ENCODE data around the gene TRPM4. TPM values are rescaled to one million over a fixed set of nuclear protein-coding genes. Genes with fewer than 3 reads are reported as not detected.

TRPM4 gene
- total RNA-seq (ENCODE audit: low replicate concordance), result 3.1 and 11.2 TPM in 2 replicates

GRCh38 chr19:49157445-49158224, at the start of gene TRPM4:
TRPM4 (plus strand) TSS chr19:49157792; CDS start chr19:49157867, 75 bp downstream.
- peak within 1 kb of the TSS; percentile 29 for H2AFZ ChIP-seq (replicated peaks)
- H3K4me3 ChIP-seq, result peak within 1 kb of the TSS; percentile 53
- H3K27me3 ChIP-seq, result peaks cover 31% of the 10 kb centered on the region
- H3K27ac ChIP-seq, result no peak within 1 kb of the TSS
- Mint-ChIP-seq H3K27ac (peak within 1 kb of the TSS; percentile 72), H3K9me3 (no peaks in the 10 kb centered on the region), H3K27me3 (ENCODE audit: insufficient read depth, low read depth) (peaks cover 10% of the 10 kb centered on the region), H3K4me3 (peak within 1 kb of the TSS; percentile 82), H3K36me3 (peaks cover 6% of the 10 kb centered on the region), H3K4me1 (peaks cover 26% of the 10 kb centered on the region)
- peak; percentile 96 for DNase-seq (ENCODE audit: low spot score)
- peaks cover 4% of the 10 kb centered on the region for H4K20me1 ChIP-seq (ENCODE audit: low read depth)
- H3K9me3 ChIP-seq (ENCODE audit: low read depth), result no peaks in the 10 kb centered on the region
- H3F3A ChIP-seq (ENCODE audit: low read depth), result peaks cover 4% of the 10 kb centered on the region
- no peak for TF ChIP-seq EZH2 (IDR thresholded peaks at IDR 0.05)
- TF ChIP-seq, protein P1, sequence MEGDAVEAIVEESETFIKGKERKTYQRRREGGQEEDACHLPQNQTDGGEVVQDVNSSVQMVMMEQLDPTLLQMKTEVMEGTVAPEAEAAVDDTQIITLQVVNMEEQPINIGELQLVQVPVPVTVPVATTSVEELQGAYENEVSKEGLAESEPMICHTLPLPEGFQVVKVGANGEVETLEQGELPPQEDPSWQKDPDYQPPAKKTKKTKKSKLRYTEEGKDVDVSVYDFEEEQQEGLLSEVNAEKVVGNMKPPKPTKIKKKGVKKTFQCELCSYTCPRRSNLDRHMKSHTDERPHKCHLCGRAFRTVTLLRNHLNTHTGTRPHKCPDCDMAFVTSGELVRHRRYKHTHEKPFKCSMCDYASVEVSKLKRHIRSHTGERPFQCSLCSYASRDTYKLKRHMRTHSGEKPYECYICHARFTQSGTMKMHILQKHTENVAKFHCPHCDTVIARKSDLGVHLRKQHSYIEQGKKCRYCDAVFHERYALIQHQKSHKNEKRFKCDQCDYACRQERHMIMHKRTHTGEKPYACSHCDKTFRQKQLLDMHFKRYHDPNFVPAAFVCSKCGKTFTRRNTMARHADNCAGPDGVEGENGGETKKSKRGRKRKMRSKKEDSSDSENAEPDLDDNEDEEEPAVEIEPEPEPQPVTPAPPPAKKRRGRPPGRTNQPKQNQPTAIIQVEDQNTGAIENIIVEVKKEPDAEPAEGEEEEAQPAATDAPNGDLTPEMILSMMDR (IDR thresholded peaks at IDR 0.05), result no peak
- no peak for TF ChIP-seq EZH2phosphoT487 (IDR thresholded peaks at IDR 0.05)
- H3K36me3 ChIP-seq, result no peaks in the 10 kb centered on the region
- H3K4me2 ChIP-seq, result peak within 1 kb of the TSS; percentile 71
- H3K4me1 ChIP-seq, result peaks cover 8% of the 10 kb centered on the region
- peak within 1 kb of the TSS; percentile 25 for H3K9ac ChIP-seq
- no peaks in the 10 kb centered on the region for H3K79me2 ChIP-seq (ENCODE audit: low read depth)

- peaks cover 10% of the 10 kb centered on the region for H3K79me2 ChIP-seq (ENCODE audit: low read depth)
- Mint-ChIP-seq H3K4me3 (peak overlapping the region; percentile 1), H3K27me3 (ENCODE audit: insufficient read depth, low read depth) (peaks cover 10% of the 10 kb centered on the region), H3K4me1 (peaks cover 10% of the 10 kb centered on the region), H3K36me3 (peaks cover 31% of the 10 kb centered on the region), H3K9me3 (no peaks in the 10 kb centered on the region), H3K27ac (peak overlapping the region; percentile 27)
- H2AFZ ChIP-seq (replicated peaks), result no peak overlapping the region
- H3F3A ChIP-seq (ENCODE audit: low read depth), result peaks cover 69% of the 10 kb centered on the region
- H3K4me1 ChIP-seq, result peaks cover 4% of the 10 kb centered on the region
- H3K4me3 ChIP-seq, result no peak overlapping the region
- no peak overlapping the region for H3K27ac ChIP-seq
- no peak for DNase-seq (ENCODE audit: low spot score)
- H3K9ac ChIP-seq, result no peak overlapping the region
- H3K4me2 ChIP-seq, result no peak overlapping the region
- no peaks in the 10 kb centered on the region for H3K27me3 ChIP-seq
- H4K20me1 ChIP-seq (ENCODE audit: low read depth), result peaks cover 61% of the 10 kb centered on the region
- no peaks in the 10 kb centered on the region for H3K36me3 ChIP-seq
- no peaks in the 10 kb centered on the region for H3K9me3 ChIP-seq (ENCODE audit: low read depth)
- TF ChIP-seq EZH2 (IDR thresholded peaks at IDR 0.05) (no peak), EZH2phosphoT487 (IDR thresholded peaks at IDR 0.05) (no peak)
- TF ChIP-seq, protein P1 (IDR thresholded peaks at IDR 0.05), result no peak
Observed at GRCh38 chr19:49109051-49109450, 48.5 kb upstream of the TRPM4 start.

GRCh38 chr19:49109569-49110233, 47.9 kb upstream of the TRPM4 start:
- Mint-ChIP-seq H3K36me3 (peaks cover 30% of the 10 kb centered on the region), H3K4me3 (no peak overlapping the region), H3K27ac (peak overlapping the region; percentile 27), H3K9me3 (no peaks in the 10 kb centered on the region), H3K4me1 (peaks cover 10% of the 10 kb centered on the region), H3K27me3 (ENCODE audit: insufficient read depth, low read depth) (peaks cover 10% of the 10 kb centered on the region)
- no peak overlapping the region for H2AFZ ChIP-seq (replicated peaks)
- H3K27ac ChIP-seq, result no peak overlapping the region
- no peak for TF ChIP-seq EZH2phosphoT487 (IDR thresholded peaks at IDR 0.05)
- no peak for TF ChIP-seq EZH2 (IDR thresholded peaks at IDR 0.05)
- TF ChIP-seq, protein P1 (IDR thresholded peaks at IDR 0.05), result no peak
- peaks cover 56% of the 10 kb centered on the region for H4K20me1 ChIP-seq (ENCODE audit: low read depth)
- peaks cover 10% of the 10 kb centered on the region for H3K79me2 ChIP-seq (ENCODE audit: low read depth)
- DNase-seq (ENCODE audit: low spot score), result no peak
- no peaks in the 10 kb centered on the region for H3K9me3 ChIP-seq (ENCODE audit: low read depth)
- H3K4me1 ChIP-seq, result peaks cover 4% of the 10 kb centered on the region
- H3K4me2 ChIP-seq, result no peak overlapping the region
- no peaks in the 10 kb centered on the region for H3K36me3 ChIP-seq
- peaks cover 63% of the 10 kb centered on the region for H3F3A ChIP-seq (ENCODE audit: low read depth)
- no peak overlapping the region for H3K9ac ChIP-seq
- H3K27me3 ChIP-seq, result no peaks in the 10 kb centered on the region
- no peak overlapping the region for H3K4me3 ChIP-seq
